GM10248 (cell line): ENCODE results near the gene LIPK.

Experiments
- CTCF ChIA-PET: fragments of 300-600 bp; sonication (Branson Sonifier 250); formaldehyde crosslinking; extraction: SDS; loops from one replicate; lab custom pipeline; 2021; ENCODE audit warnings: antibody characterized with exemption; lab: Yijun Ruan, JAX
- POLR2A ChIA-PET: fragments of 350-650 bp; sonication (Branson Sonifier 250); formaldehyde crosslinking; extraction: SDS; loops from one replicate; lab custom pipeline; 2020; ENCODE audit warnings: antibody characterized with exemption; lab: Yijun Ruan, JAX
- DNase-seq: peaks from one replicate; pipeline ENCODE4 v3.0.0; 2012; ENCODE audit errors: extremely low spot score
- CTCF ChIP-seq: IDR thresholded peaks from 2 replicates; pipeline ENCODE4 v1.5.1; 2012; ENCODE audit warnings: mild to moderate bottlenecking, low read depth; ENCODE audit errors: extremely low read depth, missing control alignments, control extremely low read depth

Gene LIPK

GRCh38 chr10:88764110-88764509 lies 58.1 kb downstream of the LIPK start:
- ChIA-PET POLR2A (no interaction called here), CTCF (interaction anchor here (0.9 to 1.7 kb wide), 13 partner anchors 9 to 77 kb away, joined by 3 to 5 read pairs (median 3); no protein-coding TSS in a partner anchor)

GRCh38 chr10:88765816-88766215 lies 59.8 kb downstream of the LIPK start:
- no peak for TF ChIP-seq CTCF
- ChIA-PET CTCF (interaction anchor here (1.2 kb wide), 1 partner anchor 13 kb away, joined by 3 read pairs; no protein-coding TSS in a partner anchor), POLR2A (no interaction called here)
- DNase-seq = no peak

More at GRCh38 chr10:88764110-88764509, 58.1 kb downstream of the LIPK start:
- TF ChIP-seq CTCF = no peak
- no peak for DNase-seq

- CTCF ChIA-PET = interaction anchor here (0.8 to 1.9 kb wide), 4 partner anchors 18 to 41 kb away, joined by 3 to 6 read pairs (median 4); no protein-coding TSS in a partner anchor
These were observed 63.3 kb downstream of the LIPK start for GRCh38 chr10:88769384-88769783.

GRCh38 chr10:88781206-88781605 lies 75.2 kb downstream of the LIPK start:
- DNase-seq = no peak
- ChIA-PET CTCF (no interaction called here), POLR2A (interaction anchor here (0.5 kb wide), 1 partner anchor 920 kb away, joined by 4 read pairs; the partner anchor contains the start of gene KIF20B)
- TF ChIP-seq CTCF = no peak

More at GRCh38 chr10:88769384-88769783, 63.3 kb downstream of the LIPK start:
- DNase-seq = no peak
- POLR2A ChIA-PET = no interaction called here
- no peak for TF ChIP-seq CTCF

- ChIA-PET CTCF (no interaction called here), POLR2A (no interaction called here)
- no peak for TF ChIP-seq CTCF
- DNase-seq = no peak
These were observed 76.2 kb downstream of the LIPK start for GRCh38 chr10:88782222-88782621.

- DNase-seq = no peak
- ChIA-PET CTCF (no interaction called here), POLR2A (no interaction called here)
- TF ChIP-seq CTCF = no peak
These were observed 77.7 kb downstream of the LIPK start for GRCh38 chr10:88783724-88784123.
